Activated gamma-delta T cell (primary cell): ENCODE measurements around the gene MORC2.

Experiments
- DNase-seq: peaks from one replicate; lab custom pipeline; 2025; lab: John Stamatoyannopoulos, UW
- total RNA-seq, 2 donors: gene quantifications; one replicate each; lab custom pipeline; 2026; lab: John Stamatoyannopoulos, UW

The MORC2 gene
- 35.9 to 53.2 reads per million in 2 donors for total RNA-seq

DNA sequence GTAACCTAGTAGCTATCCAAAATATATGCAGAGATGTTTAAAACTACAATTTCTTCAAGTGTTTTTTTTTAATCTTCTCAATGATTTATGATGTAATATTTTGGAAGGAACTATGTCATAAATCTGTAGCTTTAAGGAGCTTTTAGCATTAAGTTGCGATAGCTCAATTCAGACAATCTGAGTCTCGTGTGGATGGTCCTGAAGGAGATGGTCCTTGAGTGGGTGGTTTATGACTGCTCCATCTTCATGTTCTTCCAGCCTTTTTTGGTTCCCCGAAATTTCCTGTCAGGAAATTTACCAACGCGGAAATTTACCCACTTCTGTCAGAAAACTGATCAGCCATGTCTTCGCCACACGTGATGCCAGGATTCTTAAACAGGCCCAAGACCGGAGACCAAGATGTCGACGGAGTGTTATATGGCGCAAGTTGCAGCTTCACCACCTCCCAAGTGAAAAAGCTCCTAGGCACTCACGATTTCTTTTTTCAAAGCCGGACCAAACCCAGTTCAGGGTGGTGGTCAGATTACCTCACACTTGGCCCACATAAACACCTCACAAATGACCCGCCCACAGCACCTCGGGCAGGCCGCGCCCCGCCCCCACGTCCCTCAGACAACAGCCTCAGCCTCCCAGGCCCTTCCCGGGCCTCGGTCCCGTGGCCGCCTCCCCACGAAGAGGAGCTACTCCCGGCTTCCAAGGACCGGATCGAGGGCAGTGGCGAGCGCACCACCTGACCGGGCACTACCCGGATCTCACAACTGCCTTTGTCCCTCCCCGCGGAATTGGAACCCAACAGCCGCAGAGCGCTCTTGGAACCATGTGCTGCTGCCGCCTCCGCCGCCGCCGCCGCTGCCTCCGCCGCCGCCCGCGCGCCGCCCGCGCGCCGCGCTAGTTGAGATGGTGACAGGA is at the start of gene MORC2:
TSS of gene MORC2 (minus strand) at position 760 of the 909 bp plus-strand sequence. CDS start 885 bp downstream, outside the sequence.
- no peak for DNase-seq

GRCh38 chr22:31005535-31005934 is 37.0 kb upstream of the MORC2 start:
- no peak for DNase-seq

DNA sequence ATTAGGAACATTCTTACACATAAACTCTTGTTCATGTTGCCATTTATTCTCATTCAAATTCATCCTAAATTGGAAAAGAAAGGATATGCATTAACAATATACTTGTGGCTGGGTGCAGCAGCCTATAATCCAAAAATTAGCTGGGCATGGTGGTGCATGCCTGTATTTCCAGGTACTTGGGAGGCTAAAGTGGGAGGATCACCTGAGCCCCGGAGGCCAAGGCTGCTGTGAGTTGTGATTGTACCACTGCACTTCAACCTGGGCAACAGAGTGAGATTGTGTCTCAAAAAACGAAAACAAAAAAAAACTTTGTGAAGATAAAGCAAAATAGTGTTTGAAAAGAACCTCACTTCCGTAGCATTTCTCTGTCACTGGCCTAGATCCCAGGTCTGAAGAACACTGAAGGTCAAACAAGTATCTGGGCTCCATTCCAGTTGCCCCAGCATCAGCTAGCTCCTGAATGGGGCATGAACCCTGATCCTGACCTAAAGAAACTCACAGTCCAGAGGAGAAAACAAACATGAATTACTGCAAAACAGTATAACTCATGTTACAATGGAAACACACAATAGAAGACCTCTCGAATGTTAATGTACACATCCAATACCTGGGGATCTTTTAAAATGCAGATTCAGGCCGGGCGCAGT is 32.7 kb upstream of the MORC2 start:
- no peak for DNase-seq

DNA sequence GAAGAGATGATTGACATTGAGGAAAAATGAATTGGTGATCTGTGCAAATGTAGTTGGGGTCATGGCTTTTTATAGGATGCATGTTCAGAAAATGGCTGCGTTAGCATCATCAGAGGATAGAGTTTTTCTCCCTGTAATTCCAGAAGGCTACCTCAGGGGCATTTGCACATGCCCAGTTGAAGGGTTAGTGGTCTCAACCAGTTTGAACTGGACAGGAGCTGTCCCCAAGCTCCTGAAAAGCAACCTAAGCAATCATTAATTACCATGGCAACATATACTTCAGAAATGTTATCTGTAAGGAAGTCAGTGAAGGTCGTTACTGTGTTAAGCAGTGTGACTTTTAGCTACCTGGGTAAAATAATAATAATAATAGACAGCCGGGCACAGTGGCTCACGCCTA is 29.8 kb upstream of the MORC2 start:
- DNase-seq: no peak

- no peak for DNase-seq
Observed at GRCh38 chr22:30996462-30996861, 27.9 kb upstream of the MORC2 start.

DNA sequence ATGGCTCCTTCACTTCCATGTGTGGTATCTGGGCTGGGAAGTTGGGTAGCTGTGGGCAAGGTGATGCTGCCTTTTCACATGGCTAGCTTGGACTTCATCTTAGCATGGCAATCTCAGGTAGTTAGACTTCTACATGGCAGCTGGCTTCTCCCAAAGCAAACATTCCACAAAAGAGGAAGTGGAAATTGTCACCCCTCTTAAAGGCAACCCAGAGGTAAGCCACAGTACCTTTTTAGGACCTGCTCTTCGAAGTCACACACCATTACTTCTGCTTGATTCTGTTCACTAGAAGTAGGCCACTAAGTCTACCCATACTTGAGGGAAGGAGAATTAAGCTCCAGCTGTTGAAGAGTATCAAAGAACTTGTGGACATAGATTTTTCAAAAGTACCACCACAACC is 26.4 kb upstream of the MORC2 start:
- no peak for DNase-seq

- no peak for DNase-seq
Observed at GRCh38 chr22:30992565-30992964, 24.0 kb upstream of the MORC2 start.

DNA sequence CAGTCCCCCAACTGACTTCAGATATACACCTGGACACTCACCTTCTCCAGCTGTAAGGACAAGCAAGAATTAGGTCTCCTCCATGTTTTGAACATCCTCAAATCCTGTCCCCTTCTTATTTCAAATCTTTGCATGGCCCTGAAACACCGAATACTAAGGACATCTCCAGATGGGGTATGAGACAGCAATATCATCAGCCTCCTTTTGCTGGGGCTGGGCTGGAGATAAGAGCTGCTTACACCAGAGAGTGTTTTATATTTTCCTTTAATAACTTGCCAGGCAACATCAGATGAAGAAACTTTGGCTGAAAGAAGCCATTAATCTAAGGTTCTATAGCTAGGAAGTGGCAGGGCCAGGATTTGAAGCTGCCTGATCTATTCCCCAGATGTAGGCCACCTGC is 22.1 kb upstream of the MORC2 start:
- DNase-seq: no peak

- DNase-seq: no peak
Observed at GRCh38 chr22:30989474-30989873, 20.9 kb upstream of the MORC2 start.

DNA sequence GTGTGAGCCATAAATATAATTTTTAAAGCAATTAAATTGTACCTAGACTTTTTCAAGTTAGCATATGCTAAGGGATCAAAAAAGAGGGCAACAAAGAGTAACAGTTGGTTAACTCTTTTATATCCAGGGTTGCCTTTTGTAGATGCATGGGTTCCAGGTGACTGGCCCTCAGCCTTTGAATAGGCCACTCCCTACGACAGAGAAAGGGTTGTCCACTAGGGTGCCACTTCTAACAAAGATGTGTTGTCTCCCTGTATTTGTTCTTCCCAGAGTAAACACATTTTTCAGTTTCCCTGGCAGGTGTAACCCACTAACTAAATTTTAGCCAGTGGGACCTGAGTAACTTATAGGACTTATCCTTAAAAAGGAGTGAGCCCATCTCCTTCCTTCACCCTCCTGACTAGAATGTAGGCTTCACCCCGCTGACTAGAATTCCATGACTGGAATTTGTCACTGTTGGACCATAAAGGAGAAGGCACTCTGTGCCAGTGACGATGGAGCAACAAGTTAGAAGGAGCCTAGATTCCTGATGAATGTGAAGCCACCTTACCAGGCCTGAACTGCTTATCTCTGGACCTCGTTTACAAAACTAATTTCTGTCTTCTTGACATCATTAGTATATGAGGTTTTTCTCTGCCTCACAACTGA is 17.1 kb upstream of the MORC2 start:
- DNase-seq: no peak

DNA sequence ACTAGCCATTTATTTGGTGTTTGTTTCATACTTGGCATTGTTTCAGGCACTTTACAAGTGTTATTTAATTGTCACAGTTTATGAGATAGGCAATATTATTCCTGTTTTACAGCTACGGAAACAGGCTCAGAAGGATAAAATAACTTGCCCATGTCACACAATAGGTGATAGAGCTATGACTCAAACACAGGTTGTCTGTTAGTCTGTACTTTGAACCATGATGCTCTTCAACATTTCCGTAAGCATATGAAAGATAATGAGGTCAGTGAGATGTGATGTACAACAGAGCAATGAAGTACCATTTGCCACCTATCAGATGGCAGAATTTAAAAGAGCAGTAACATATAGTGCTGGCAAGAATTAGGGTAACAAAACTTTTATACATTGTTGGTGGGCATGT is 15.7 kb upstream of the MORC2 start:
- no peak for DNase-seq

GRCh38 chr22:30982512-30982911 is 13.9 kb upstream of the MORC2 start:
- DNase-seq: no peak

DNA sequence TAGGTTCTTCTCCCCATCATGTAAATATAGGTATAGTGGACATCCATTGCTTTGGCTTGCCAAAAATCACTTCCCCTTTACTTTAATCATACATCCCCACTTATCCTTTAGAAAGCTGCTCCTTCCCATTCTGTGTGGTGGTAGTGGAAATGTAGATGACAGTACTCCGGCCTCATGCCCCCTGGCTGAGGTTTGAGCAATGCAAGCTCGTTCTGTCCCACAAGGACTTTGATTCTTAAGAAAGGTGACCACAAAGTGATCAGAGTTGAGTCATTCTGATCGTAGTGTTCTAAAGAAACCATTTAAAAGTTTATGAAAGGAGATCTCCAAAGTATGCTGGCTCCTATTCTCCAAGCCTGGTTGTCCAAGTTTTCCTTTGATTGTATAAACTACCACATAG is 11.4 kb upstream of the MORC2 start:
- DNase-seq: no peak

GRCh38 chr22:30978304-30978962 is 9.9 kb upstream of the MORC2 start:
- DNase-seq: no peak

DNA sequence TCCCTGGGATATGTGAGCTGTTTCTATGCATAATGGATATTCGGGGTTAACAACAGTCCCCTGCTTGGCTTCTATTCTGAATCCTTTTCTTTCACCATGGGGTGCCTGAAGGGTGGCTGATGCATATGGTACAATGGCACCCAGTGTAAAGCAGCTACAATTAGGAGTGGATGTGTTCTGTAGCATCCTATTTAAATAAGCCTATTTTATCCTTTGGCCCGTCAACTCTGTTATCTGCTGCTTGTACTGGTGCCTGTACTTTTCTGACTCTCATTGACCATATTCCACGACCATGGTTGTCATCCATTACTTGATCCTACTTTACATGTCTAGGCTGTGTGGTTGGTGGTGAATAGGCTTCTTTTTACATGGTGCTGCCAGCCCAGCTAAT is 1.8 kb upstream of the MORC2 start:
- DNase-seq: no peak

DNA sequence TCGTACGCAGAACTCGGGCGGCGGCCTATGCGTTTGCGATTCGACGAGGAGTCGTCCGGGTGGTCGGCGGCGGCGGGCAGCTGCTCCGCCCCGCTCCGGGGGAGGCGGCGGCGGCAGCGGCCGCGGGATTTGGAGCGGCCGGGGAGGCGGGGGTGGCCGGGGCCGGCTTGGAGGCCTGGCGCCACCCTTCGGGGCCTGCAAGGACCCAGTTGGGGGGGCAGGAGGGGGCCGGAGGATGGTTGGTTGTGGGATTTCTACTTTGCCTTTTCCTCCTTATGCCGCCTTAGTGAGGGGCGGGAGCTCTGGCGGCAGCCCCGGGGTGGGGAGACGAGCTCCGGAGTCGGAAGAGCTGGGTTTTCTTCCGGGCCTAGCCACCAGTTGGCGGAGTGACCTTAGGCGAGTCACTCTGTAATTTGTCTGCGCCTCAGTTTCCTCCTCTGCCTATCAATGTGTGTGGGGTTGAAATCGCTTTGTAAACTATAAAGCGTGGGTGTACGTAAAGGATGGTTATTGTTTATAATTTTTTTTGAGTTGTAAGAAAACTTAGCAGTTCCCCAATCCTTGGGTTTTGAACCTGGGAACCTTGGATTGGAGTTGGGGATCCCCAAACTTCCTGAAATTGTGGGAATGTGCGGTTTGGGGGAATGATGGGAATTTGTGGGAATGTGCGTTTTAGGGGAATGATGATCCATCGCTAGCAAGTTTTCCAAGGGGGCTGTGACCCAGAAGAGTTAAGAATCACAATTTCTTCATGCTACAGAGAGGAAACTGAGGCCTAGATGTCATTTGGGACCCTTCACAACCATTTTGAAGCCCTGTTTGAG is 1.2 kb upstream of the MORC2 start:
- no peak for DNase-seq

- DNase-seq: peak; percentile 92
Observed at GRCh38 chr22:30968924-30969531, 454 bp upstream of the MORC2 start, which contains the start of gene TUG1. TSS of gene TUG1 (plus strand) at chr22:30969265.

DNA sequence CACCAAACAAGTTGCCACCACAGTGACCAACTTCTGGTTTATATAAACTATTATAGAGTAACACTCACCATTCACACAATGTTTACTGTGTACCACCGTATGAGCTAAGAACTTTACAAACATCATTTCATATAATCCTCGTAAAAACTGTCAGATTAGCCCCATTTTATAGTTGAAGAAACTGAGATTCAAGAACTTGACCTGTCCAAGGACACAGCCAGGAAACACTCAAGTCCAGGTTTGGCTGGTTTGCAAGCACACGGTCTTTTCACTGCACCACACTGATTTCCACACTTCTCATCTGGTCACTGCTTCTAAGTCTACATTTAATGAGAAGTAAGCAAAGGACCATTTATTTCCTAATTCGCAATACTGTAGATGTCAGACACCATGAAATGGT is 3.7 kb downstream of the MORC2 start:
- DNase-seq: no peak

DNA sequence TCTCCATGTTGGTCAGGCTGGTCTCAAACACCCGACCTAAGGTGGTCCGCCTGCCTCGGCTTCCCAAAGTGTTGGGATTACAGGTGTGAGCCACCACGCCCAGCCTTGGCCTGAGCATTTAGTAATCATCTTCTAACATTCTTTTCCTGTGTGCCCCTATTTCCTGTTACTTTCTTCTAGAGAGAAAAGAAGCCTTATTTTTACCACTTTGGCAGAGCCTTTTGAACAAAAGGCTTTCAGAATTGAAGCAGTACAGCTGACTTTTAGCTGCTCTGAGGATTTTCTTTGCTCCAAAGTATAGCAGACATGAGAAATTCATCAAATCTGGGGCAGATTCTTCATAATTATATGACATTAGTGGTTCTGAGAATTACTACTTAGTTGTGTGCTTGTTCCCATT is 13.4 kb downstream of the MORC2 start:
- no peak for DNase-seq

- no peak for DNase-seq
Observed at GRCh38 chr22:30953206-30953605, 15.4 kb downstream of the MORC2 start.
